IPS-NIHi7 (cell line): ENCODE results near the gene GPR107.
A peak's percentile ranks its signal among the peaks of the same experiment; 100 is the strongest.

Source experiments
- DNase-seq: peaks from one replicate; pipeline ENCODE4 v3.0.0; 2012; ENCODE audit warnings: mixed read lengths; ENCODE audit errors: extremely low spot score

Gene GPR107

GRCh38 chr9:130054325-130054786, 650 bp downstream of the GPR107 start:
- DNase-seq: no peak

GRCh38 chr9:130054820-130055219, 1.1 kb downstream of the GPR107 start:
- DNase-seq: no peak

GRCh38 chr9:130058154-130058553, 4.4 kb downstream of the GPR107 start:
- peak; percentile 36 for DNase-seq

- DNase-seq: no peak
These were observed 5.2 kb downstream of the GPR107 start for GRCh38 chr9:130058887-130059286.

- DNase-seq: no peak
These were observed 6.6 kb downstream of the GPR107 start for GRCh38 chr9:130060296-130060695.

- no peak for DNase-seq
These were observed 9.0 kb downstream of the GPR107 start for GRCh38 chr9:130062750-130063149.

GRCh38 chr9:130064621-130065020, 10.9 kb downstream of the GPR107 start:
- no peak for DNase-seq

GRCh38 chr9:130069048-130069447, 15.3 kb downstream of the GPR107 start:
- no peak for DNase-seq

- DNase-seq: no peak
These were observed 19.0 kb downstream of the GPR107 start for GRCh38 chr9:130072515-130073235.

GRCh38 chr9:130073373-130073772, 19.7 kb downstream of the GPR107 start:
- peak; percentile 27 for DNase-seq

- DNase-seq: no peak
These were observed 24.8 kb downstream of the GPR107 start for GRCh38 chr9:130078547-130078946.

- no peak for DNase-seq
These were observed 30.6 kb downstream of the GPR107 start for GRCh38 chr9:130084337-130084736.

- no peak for DNase-seq
These were observed 34.3 kb downstream of the GPR107 start for GRCh38 chr9:130088051-130088450.

GRCh38 chr9:130089141-130089540, 35.4 kb downstream of the GPR107 start:
- no peak for DNase-seq

- no peak for DNase-seq
These were observed 37.2 kb downstream of the GPR107 start for GRCh38 chr9:130090915-130091314.

- no peak for DNase-seq
These were observed 39.2 kb downstream of the GPR107 start for GRCh38 chr9:130092910-130093309.

GRCh38 chr9:130095872-130096271, 42.2 kb downstream of the GPR107 start:
- DNase-seq: no peak

- DNase-seq: no peak
These were observed 47.0 kb downstream of the GPR107 start for GRCh38 chr9:130100681-130101080.

- DNase-seq: no peak
These were observed 48.2 kb downstream of the GPR107 start for GRCh38 chr9:130101915-130102314.

GRCh38 chr9:130104491-130105193, 50.9 kb downstream of the GPR107 start:
- DNase-seq: no peak

GRCh38 chr9:130106860-130107233, 53.1 kb downstream of the GPR107 start:
- no peak for DNase-seq

GRCh38 chr9:130107234-130107861, 53.6 kb downstream of the GPR107 start:
- DNase-seq: peak; percentile 81

- DNase-seq: no peak
These were observed 54.2 kb downstream of the GPR107 start for GRCh38 chr9:130107955-130108354.
